NCI-H2196 treated with DMSO at 0.1 percent for 48 hours (cell line): ENCODE data around the gene GNL1.
"Not testable (repeated sequence)": the region's sequence is repeated elsewhere in the genome, so short reads cannot be mapped to it uniquely, and the experiment has no call there.

Source experiments
- DNase-seq: peaks from one replicate; lab custom pipeline; 2025; ENCODE audit not compliant: unreplicated experiment; lab: John Stamatoyannopoulos, UW

GNL1 gene

GRCh38 chr6:30533460-30534294 is 22.6 kb downstream of the GNL1 start:
- no peak for DNase-seq

- no peak for DNase-seq
Observed at GRCh38 chr6:30530014-30530413, 26.3 kb downstream of the GNL1 start.

DNA sequence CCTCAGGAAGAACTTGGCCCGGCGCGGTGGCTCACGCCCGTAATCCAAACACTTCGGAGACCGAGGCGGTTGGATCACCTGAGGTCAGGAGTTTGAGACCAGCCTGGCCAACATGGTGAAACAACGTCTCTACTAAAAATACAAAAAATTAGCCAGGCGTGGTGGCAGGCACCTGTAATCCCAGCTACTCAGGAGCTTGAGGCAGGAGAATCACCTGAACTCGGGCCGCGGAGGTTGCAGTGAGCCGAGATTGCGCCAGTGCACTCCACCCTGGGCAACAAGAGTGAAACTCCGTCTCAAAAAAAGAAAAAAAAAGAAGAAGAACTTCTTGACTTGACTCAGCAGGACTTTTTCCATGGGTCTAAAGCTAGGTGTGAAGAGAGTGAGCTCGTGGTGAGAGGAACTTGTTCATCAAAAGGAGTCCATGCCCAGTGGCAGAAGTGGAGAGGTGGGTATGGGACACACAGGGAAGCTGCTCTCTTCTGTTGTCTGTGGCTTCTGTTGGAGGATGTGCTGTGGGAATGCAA is 26.9 kb downstream of the GNL1 start:
- not testable (repeated sequence) for DNase-seq

DNA sequence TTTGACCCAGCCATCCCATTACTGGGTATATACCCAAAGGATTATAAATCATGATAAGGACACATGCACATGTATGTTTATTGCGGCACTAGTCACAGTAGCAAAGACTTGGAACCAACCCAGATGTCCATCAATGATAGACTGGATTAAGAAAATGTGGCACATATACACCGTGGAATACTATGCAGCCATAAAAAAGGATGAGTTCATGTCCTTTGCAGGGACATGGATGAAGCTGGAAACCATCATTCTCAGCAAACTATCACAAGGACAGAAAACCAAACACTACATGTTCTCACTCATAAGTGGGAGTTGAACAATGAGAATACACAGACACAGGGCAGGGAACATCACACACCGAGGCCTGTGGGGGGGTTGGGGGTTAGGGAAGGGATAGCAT is 29.8 kb downstream of the GNL1 start:
- not testable (repeated sequence) for DNase-seq

DNA sequence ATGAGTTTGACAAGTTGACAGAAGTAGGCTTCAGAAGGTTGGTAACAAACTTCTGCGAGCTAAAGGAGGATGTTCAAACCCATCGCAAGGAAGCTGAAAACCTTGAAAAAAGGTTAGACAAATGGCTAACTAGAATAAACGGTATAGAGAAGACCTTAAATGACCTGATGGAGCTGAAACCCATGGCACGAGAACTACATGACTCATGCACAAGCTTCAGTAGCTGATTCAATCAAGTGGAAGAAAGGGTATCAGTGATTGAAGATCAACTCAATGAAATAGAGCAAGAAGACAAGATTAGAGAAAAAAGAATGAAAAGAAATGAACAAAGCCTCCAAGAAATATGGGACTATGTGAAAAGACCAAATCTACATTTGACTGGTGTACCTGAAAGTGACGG is 34.3 kb downstream of the GNL1 start:
- DNase-seq: not testable (repeated sequence)

GRCh38 chr6:30521082-30521481 is 35.2 kb downstream of the GNL1 start:
- DNase-seq: not testable (repeated sequence)

GRCh38 chr6:30520522-30520921 is 35.8 kb downstream of the GNL1 start:
- DNase-seq: no peak

DNA sequence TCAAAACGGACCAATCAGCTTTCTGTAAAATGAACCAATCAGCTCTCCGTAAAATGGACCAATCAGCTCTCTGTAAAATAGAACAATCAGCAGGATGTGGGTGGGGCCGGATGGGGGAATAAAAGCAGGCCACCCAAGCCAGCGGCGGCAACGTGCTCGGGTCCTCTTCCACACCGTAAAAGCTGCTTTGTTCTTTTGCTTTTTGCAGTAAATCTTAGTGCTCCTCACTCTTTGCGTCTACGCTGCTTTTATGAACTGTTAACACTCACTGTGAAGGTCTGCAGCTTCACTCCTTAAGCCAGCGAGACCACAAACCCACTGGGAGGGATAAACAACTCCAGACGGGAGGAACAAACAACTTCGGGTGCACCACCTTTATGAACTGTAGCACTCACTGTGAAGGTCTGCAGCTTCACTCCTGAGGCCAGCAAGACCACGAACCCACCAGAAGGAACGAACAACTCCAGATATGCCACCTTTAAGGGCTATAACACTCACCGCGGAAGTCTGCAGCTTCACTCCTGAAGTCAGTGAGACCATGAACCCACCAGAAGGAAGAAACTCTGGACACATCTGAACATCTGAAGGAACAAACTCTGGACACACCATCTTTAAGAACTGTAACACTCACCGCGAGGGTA is 37.7 kb downstream of the GNL1 start:
- not testable (repeated sequence) for DNase-seq

- DNase-seq: not testable (repeated sequence)
Observed at GRCh38 chr6:30517767-30518504, 38.4 kb downstream of the GNL1 start.

- not testable (repeated sequence) for DNase-seq
Observed at GRCh38 chr6:30516754-30517076, 39.6 kb downstream of the GNL1 start.

- DNase-seq: no peak
Observed at GRCh38 chr6:30515944-30516753, 40.1 kb downstream of the GNL1 start.

DNA sequence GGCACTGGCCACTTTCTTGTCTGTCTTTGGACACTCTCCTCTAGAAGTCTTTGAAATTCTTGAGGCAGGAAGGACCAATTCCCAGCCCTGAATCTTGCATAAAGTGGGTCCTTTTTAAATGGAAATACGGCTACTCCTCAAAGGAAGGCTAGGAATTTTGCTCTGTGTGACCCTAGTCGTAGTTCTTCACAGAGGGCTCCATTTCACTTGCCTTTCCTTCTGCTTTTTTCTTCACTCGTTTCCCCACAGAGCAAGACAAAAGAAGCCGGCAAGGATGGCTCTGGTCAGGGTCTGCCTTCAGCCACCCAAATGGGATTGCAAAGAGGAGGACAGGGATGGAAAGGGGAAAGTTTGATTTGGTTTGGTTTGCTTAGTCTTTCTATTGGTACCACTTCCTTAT is 41.2 kb downstream of the GNL1 start:
- no peak for DNase-seq

- DNase-seq: no peak
Observed at GRCh38 chr6:30513451-30513850, 42.8 kb downstream of the GNL1 start.

DNA sequence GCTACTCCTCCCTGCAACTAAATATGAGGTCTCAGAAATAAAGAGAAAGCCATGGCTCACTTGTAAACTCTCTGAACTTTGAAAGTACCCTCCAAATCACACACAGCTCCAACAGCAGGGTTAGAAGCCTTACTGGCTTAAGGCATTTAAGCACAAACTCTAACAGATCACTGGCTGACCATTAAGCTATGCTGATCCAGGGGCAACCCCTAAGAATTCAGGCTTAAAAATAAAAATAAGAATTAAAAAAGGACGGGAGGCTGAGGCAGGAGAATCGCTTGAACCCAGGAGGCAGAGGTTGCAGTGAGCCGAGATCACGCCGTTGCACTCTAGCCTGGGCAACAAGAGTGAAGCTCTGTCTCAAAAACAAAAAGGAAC is 45.1 kb downstream of the GNL1 start:
- no peak for DNase-seq

DNA sequence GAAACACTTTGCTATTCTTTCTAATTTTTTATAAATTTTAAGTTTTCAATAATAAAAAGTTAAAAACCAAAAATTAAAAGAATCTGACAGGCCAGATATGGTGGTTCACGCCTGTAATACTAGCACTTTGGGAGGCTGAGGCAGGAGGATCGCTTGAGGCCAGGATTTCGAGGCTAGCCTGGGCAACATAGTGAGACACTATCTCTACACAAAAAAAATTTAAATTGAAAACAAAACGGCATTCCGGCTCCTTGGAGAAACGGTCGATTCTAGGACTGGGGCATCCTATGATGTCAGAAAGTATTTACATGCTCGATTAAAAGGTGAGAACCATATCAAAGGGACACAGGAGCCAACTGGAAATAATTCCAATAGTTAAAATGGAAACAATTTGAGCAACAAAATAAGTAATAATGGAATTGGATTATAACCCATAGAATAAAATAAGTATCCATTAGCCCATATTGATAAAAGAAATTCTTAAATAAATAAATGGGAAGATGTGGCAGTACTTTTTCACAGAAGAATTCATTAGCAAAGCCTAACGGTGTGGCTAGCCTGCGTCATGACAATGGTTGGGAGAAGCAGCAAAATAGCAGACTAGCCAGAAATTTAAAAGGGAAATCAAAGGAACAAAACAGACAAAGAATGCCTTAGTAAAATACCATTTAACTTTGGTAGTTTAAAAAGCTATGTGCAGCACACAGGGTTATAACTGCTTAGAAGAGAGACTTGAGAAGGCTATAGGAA is 45.7 kb downstream of the GNL1 start:
- DNase-seq: no peak

DNA sequence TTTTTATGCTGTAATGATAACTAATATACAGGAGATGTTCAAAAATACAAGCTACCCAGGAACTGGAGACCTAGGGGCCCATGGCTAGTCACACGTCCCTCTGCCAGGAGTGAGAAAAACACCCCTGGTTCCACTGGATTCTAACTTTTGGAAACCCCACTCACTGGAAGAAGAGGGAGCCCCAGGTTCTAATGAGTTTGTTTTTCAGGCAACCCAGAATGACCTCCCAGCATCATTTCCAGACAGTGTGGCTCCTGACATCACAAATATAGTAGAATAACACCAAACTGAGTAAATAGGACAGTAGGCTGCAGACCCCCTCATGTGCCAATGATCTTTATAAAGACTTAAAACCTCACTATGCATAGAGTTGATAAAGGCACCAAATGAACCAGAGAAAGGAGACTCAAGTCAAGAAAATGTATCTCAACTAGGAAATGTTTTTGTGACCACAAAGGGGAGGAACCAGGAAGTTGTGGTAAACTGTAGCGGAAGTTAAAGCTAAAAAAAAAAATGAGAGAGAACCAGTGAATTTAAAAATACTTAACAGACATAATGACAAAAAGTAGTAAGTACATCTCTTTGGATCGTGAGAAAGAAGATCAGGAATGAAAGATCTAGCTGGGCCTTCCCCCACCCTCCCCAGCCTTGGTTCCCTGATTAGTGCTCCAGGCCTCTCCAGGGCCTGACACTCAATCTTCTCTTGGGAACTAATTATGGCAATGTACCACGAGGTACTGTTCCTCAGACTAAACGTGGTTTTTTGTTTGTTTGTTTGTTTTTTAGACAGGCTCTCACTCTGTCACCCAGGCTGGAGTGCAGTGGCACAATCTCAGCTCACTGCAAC is 47.2 kb downstream of the GNL1 start:
- DNase-seq: no peak

GRCh38 chr6:30507849-30508827 is 48.2 kb downstream of the GNL1 start:
- no peak for DNase-seq
